ENCODE data around the gene CMSS1.

GRCh38 chr3:99864289-99864688 lies 46.6 kb downstream of the CMSS1 start:
- TF ChIP-seq CTCF (IDR thresholded peaks at IDR 0.05) (no peak), POLR2A (IDR thresholded peaks at IDR 0.05) (no peak)
